ENCODE results near the gene TIE1.

GRCh38 chr1:43288785-43289706 lies 11.7 kb upstream of the TIE1 start:
- TF ChIP-seq CTCF (IDR thresholded peaks at IDR 0.05) (no peak), POLR2A (IDR thresholded peaks at IDR 0.05) (no peak)
